GM19193 (cell line): ENCODE measurements around the gene SYNC.

ENCODE experiments used
- POLR2A ChIP-seq: IDR thresholded peaks from 4 replicates; pipeline ENCODE4 v1.6.1; 2011; ENCODE audit not compliant: insufficient read depth, insufficient read length; ENCODE audit errors: extremely low read depth

Gene SYNC

DNA sequence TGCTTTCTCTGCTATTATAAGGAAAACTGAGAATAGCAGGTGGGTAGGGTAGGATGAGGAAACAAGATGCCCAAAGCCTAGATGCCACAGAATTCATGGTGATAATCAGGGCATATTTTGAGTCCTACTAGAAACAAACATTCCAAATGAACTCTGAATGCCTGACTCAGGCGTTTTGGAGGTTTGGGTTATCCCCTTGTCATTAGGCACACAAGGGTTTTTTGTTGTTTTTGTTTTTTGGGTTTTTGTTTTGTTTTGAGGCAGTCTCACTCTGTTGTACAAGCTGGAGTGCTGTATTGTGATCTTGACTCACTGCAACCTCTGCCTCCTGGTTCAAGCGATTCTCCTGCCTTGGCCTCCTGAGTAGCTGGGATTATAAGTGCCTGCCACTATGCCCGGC is 19.2 kb downstream of the SYNC start:
- TF ChIP-seq POLR2A: no peak

DNA sequence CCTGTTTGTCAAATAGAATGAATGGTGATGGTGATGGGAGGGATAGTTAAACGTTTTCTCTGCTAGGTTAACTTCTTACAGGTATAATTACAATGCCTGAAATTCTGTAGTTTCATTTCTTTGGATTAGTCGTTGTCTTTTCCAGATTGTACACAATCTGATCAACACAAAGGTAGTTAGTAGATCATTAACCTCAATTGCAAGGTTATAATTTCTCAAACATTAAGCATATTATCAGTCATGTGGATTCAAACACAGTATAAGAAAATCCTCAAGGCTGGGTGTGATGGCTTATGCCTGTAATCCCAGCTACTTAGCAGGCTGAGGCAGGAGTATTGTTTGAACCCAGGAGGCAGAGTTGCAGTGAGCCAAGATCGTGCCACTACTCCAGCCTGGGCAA is 20.6 kb downstream of the SYNC start:
- TF ChIP-seq POLR2A: no peak

DNA sequence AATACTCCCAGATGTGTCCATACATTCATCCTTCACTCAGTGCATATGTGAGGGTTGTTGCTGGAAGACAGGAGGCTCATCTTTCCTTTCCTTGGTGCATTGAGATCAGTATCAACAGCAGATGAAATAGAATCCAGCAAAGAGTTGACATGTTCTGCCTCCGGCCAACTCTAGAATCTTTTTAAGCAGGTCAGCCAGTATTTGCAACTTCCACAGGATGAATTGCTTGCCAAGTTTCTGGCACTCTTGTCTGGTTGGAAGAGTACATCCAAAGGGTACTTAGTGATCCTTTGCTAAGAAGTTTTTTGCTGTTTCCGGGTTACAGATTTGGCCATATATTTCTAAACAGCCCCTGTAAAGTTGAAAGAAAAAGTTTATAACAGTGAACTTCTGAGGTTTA is 21.1 kb downstream of the SYNC start:
- TF ChIP-seq POLR2A: no peak

DNA sequence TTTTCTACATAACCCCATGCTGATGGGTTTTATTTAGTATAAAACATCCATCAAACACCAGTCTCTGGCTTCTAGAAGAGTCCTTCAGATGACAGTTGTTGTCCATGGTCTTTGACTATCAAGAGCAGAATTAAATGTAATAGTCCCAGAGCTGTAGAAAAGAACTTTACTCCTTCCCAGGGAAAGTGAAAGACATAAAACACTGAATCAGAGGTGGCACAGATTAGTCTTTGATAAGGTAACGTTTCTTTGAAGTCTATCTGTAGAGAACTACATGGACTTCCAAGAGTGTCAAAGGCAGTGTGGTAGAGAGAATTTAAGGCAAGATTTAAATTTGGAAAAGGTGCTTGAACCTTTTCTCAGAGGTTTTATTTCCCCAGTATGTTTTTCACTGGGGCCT is 21.9 kb downstream of the SYNC start:
- no peak for TF ChIP-seq POLR2A

GRCh38 chr1:32676945-32677344 is 25.6 kb downstream of the SYNC start:
- no peak for TF ChIP-seq POLR2A

GRCh38 chr1:32666901-32667566 is 35.5 kb downstream of the SYNC start:
- TF ChIP-seq POLR2A: no peak

DNA sequence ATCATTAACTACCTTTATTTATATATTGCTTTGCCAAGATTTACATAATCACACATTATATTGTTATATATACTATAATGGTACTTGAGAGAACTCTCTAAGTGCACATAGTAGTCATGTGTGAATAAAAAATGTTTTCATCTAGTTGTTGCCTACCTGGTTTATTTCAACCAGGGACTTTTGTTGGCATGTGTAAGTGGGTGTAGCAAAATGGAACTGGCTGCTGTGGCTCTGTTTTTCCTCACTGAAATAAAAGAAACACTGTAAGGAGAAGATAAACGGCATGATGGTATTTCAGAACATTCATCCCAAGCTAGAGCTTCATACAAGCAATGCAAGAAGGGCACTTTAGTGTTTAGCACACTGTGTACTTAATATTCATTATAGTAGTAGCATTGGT is 36.7 kb downstream of the SYNC start:
- no peak for TF ChIP-seq POLR2A

DNA sequence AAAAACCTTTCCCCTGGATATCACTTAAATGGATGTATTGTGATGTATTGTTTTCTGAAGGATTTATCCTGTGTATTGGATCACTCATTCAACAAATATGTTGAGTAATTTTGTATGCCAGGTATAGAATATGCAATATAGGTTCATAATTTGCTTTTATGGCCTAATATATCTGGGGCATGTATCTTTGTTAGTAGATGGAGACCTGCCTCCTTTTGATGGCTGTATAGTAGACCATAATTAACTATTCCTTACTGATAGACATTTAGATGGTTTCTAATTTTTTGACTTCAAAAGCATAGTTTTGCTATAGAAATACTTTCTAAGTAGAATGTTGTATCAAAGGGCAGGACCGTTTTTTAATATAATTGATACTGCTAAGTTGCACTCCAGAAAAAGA is 43.0 kb downstream of the SYNC start:
- no peak for TF ChIP-seq POLR2A

DNA sequence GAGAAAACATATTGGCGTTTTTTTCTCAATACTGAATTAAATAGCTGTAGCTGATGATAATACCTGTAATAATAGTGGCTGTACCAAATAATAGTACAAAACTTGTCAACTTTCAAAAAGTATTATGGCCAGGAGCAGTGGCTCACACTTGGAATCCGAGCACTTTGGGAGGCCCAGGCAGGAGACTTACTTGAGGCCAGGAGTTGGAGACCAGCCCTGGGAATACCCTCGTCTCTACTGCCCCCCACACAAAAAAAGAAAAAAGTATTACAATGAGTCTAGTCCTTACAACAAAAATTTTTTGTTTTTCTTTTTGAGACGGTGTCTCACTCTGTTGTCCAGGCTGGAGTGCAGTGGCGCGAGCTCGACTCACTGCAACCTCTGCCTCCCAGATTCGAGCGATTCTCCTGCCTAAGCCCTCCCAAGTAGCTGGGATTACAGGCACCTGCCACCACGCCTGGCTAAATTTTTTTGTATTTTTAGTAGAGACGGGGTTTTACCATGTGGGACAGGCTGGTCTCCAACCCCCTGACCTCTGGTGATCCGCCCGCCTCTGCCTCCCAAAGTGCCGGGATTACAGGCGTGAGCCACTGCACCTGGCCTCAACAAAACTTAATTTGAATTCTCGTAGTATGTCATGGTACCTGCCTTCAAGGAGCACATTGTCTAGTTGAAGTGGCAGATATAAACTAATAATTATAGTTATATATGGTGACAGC is 50.2 kb downstream of the SYNC start:
- TF ChIP-seq POLR2A: no peak

GRCh38 chr1:32651461-32652073 is 51.0 kb downstream of the SYNC start:
- no peak for TF ChIP-seq POLR2A

GRCh38 chr1:32650752-32651460 is 51.7 kb downstream of the SYNC start, which contains the start of gene RBBP4:
RBBP4 (plus strand) TSS chr1:32651208; CDS start chr1:32651307, 99 bp downstream.
- TF ChIP-seq POLR2A: peak; percentile 76

DNA sequence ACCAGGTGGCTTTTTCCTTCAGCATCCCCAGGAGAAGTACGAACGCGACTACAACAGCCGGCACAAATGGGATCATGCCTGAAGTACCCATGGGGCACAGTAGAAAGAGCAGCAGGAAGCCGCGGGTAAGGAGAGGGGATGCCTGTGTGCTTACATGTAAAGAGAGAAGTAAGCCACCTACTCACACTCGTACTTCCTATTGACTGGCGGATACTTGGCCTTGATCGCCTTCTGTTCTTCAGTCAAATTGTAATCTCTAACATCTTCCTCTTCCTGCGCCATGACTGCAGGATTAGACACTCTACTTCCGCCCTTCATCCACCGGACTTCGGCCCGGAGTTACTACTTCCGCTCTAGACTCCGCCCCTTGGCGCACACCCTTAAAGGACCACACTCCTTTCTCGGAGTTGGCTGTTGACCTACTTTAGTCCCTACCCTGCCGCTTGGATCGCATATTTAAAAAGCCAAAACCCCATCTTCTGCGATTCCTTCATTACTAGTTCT is 52.3 kb downstream of the SYNC start, which contains the start of gene ZBTB8OS:
Gene ZBTB8OS (minus strand): TSS at position 303 of the 504 bp plus-strand sequence. CDS start 21 bp downstream, at position 282.
- peak; percentile 78 for TF ChIP-seq POLR2A

DNA sequence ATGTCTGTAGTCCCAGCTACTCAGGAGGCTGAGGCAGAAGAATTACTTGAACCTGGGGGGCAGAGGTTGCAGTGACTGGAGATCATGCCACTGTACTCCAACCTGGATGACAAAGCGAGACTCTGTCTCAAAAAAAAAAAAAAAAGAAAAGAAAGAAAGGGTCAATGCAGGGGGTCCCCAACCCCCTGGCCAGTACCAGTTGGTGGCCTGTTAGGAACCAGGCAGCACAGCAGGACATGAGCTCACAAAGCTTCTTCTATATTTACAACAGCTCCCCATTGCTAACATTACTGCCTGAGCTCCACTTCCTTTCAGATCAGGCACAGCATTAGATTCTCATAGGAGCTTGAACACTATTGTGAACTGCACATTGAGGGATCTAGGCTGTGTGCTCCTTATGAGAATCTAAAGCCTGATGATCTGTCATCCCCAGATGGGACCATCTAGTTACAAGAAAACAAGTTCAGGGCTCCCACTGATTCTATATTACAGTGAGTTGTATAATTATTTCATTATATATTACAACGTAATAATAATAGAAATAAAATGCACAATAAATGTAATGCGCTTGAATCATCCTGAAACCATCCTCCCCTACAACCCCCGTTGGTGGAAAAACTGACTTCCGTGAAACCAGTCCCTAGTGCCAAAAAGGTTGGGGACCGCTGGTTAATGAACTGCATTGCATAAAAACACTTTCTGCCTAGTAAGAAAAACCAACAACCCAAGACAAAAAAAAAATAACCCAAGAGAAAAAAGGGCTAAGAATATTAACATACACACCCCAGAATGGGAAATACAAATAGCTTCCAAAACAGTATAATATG is 55.0 kb downstream of the SYNC start:
- no peak for TF ChIP-seq POLR2A

GRCh38 chr1:32644426-32644825 is 58.1 kb downstream of the SYNC start:
- TF ChIP-seq POLR2A: no peak
